ENCODE measurements around the gene RTL1. TPM values are rescaled to one million over a fixed set of nuclear protein-coding genes. Genes with fewer than 3 reads are reported as not detected.

The RTL1 gene
- 0.58 TPM in 1 of 2 replicates, not detected in the other for total RNA-seq (2014; rRNA removed; shearing (Covaris generic))

DNA sequence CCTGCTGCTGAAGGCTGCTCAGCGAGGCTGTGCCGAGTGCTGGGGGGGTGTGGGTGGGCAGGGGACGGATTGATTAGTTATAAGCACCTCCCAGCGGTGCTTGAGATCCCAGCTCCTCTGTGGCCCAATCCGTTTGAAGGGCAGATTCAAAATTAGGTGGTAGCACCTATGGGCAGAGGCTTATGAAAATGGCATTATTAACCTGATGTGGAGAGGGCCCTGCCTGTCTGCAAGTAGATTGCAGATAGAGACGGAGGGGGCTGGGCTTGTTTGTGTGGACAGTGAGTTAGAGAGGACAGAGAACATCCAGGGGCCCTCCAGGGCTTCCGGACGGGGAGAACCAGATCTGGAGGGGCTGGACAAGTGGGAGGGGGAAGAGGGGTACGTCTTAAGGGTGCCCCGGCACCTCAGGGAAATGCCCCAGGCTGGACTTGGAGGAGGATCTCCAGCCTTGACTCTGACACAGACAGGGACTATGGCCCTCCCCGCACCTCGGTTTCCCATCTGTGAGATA, at the start of gene RTL1:
Gene RTL1, minus strand, starts transcription at position 51 of the 514 bp plus-strand sequence. CDS start 18,934 bp downstream, outside the sequence.
- DNase-seq (ENCODE audit: low spot score) = peak; percentile 2

DNA sequence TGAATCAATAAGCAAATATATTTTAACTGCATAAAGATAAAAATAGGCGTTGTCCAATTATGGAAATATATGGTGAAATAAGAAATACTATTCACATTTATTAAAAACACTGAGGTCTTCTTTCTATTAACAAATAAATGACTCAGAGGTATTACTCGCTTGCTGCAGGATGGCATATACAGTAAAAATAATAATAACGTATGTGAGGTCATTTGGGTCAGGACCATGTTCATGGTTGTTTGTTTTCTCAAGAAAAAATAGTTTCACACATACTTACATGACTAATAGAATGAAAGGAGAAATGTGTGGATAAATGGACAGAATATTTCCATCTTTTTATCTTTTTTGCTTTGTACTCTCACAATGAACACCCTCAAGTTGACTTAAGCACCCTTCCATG, 46.5 kb upstream of the RTL1 start:
- no peak for DNase-seq (ENCODE audit: low spot score)

DNA sequence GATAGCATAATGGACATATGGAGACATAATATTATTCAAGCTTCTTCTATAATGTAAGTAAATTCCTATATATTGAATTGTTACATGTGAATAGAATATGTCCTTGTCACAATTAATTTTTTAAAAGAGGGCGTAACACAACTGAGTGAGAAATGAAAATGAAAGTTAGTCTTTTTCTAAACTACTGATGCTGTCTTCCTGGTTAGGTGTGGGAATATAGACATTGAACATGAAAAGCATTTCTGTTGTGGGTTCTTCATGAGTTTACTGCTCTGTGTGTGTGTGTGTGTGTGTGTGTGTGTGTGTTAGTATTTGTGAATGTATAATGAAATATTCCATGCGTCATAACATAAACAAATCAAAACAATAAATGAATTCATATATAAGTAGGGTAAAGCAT, 40.5 kb upstream of the RTL1 start:
- DNase-seq (ENCODE audit: low spot score) = no peak

DNA sequence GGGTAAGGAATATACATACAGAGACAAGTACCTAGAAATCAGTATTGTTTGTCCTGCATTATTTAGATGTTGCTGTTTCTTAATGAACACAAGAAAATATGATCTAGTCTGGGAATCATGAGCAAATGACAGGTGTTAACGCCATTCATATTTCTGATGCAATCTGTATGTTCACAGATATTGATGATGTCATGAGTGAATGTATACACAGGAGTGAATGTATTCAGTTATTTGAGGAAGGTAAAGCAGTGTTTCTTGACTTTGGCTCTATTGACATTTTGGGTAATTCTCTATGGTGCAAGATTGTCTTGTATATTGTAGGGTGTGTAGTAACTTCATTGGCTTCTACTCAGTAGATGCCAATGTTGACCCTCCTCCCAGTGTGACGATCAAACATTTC, 26.7 kb upstream of the RTL1 start:
- DNase-seq (ENCODE audit: low spot score) = no peak

DNA sequence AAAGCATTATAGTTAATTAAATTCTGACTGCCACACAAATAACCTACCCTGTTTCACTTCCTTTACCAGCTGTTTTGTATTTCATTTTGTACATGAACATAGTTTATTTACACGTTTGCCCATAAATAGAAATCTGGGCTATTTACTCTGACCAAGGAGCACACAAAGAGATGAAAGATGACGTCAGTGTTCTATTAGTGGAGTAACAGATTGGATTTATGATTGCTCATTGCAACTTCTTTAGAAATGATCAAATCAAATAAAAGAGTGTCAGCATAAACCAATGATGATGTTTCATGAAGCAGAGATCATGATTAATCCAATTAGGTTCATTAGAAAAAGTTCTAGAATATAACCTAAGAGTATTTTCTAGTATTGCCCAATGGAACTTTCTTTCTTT, 12.0 kb upstream of the RTL1 start:
- DNase-seq (ENCODE audit: low spot score) = no peak

DNA sequence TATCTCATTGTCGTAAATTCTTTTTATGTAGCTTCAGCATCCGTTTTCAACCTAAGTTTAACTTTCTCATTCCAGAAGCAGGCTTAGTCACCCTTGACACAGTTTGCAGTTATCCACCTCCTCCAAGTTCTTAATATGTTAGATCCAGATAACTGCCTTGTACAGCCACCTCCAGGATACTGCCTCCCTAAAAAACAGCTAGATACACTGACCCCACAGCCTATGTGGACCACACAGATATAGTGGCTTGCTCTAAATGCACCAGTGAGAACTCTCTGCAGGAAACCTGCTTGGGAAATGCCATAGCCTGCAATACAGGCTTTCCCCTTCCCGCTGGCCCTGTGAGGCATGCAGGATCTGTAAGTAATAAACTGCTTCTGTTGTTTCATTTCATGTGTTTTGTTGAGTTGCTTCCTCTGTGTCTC, 11.1 kb upstream of the RTL1 start:
- DNase-seq (ENCODE audit: low spot score) = no peak

DNA sequence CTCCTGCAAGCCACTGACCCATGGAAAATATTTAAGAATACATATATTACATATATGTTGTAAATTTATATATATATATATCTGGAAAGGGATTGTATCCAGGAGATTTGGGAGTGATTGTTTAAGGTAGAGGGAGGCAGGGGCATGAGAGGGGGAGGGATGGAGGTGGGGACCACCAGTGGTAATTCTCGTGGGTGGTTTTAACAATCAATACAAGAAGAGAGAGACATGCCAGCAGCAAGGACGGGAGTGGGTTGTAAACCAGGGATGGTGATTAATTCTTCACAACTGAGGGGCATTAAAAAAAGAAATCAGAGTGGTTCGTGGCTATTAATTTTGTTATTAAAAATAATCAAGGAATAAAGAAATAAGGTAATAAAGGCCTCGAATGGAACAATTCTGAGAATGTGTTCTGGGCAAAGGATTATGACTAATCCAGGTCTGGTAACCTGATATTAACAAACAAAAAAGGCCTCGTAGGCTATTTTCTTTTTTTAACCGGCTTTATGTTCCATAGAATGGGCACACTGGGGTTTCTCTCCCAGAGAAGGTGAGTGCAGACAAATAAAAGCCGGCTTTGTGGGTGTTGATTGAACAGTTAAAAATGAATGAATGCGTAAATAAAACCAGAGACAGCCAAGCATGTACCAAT, 8.3 kb upstream of the RTL1 start:
- no peak for DNase-seq (ENCODE audit: low spot score)

DNA sequence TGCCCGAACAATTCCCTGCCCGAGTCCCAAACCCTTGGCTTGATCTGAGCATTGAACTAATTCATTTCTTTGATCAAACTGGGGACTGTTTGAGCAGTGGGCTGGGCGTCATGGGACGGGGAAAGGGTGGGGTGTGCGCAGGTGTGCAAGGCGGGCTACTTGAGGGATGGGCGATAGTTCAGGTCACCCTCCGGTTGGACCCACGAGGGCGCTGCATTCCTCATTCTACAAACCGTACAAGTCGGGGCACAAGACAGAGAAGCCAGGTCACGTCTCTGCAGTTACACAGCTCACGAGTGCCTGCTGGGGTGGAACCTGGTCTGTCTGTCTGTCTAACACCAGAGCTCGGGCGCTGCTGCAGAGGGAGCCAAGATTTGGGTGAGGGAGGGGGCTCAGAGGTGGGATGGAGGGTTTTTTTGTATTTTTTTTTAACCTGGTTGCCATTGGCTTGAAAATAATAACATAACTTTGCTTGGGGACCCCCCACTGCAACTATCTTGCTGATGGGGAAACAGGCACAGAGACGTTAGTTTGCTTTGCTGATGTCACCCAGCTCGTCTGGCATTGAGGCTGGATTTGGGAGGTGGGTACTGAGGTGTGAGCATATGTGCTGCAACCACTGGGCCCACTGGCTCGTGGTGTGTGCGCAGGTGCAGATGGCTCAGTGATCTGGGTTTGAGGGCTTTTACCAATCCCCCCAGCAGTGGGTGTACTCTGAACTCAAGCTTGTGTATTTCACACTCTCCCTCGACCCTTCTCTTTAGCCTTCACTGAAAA, 7.6 kb upstream of the RTL1 start:
- DNase-seq (ENCODE audit: low spot score) = no peak

DNA sequence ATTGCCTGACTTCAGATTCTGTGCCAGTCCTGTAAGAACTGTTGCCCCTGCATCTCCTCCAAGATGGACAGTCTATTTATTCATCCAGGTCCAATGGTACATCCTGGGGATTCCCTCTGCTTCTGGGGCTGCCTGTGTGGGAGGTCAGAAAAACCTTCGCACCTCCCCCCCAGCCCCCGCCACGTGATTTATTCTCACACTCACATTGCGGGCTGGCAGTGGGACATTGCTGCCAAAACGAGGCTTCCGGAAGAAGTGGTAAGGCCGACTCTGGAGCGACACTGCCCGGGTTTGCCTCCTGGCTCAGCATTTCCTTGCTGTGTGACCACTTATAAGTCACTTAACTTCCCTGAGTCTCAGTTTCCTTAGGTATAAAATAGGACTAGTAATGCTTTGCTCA, 5.9 kb upstream of the RTL1 start:
- no peak for DNase-seq (ENCODE audit: low spot score)

DNA sequence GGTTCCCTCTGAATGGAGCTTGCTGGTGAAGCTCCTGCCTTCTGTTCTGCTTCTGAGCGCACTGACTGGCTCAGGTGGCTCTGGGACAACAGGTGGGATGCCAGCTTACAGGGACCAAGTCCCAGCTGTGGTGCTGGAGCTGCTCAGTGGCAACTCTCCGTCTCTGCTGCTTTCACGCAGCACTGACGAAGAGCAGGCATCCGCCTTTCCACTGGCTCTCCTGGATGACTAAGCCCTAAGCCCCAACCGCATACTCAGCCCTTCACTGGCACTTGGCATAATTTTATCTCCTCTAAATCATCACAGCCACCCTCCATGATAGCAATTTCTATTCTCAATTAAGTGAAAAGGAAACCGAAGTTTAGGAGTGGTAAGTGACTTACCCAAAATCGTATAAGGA, 3.7 kb upstream of the RTL1 start:
- no peak for DNase-seq (ENCODE audit: low spot score)

DNA sequence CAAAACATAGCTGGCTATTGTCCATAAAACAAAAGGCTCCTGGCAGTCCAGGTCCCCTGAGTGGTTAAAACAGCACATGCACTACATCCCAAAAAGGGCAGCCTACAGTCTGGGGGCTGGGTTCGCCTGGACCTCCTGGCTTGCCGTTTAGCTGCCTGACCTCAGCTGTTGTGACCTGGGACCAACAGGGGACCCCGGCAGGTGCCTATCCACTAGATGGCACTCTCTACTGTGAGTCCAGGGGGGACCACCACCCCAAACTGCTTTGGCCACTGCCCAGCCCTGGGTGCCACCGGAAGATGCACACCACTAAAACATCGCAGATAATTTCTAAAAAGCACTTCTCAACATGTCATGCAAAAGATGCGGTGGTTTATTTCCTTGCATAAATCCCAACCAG, 2.9 kb upstream of the RTL1 start:
- no peak for DNase-seq (ENCODE audit: low spot score)

DNA sequence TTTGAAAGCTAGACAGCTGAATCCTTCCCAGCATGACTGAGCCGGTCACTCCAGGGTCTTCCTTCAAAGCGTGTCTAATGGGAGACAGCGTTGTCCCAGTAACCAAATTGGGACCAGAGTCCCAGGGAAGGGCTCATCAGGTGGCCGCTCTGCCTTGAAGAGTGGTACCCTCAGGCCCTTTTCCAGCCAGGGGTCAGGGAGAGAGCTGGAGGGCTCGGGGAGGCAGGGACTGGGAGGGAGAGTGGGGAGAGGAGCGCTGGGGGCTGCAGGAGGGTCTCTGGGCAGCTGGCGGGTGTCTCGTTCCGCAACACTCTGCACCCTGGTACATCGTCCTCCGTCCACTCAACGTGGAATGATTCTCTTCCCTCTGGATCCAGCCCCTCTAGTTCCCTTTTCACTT, 1.6 kb upstream of the RTL1 start:
- DNase-seq (ENCODE audit: low spot score) = no peak

DNA sequence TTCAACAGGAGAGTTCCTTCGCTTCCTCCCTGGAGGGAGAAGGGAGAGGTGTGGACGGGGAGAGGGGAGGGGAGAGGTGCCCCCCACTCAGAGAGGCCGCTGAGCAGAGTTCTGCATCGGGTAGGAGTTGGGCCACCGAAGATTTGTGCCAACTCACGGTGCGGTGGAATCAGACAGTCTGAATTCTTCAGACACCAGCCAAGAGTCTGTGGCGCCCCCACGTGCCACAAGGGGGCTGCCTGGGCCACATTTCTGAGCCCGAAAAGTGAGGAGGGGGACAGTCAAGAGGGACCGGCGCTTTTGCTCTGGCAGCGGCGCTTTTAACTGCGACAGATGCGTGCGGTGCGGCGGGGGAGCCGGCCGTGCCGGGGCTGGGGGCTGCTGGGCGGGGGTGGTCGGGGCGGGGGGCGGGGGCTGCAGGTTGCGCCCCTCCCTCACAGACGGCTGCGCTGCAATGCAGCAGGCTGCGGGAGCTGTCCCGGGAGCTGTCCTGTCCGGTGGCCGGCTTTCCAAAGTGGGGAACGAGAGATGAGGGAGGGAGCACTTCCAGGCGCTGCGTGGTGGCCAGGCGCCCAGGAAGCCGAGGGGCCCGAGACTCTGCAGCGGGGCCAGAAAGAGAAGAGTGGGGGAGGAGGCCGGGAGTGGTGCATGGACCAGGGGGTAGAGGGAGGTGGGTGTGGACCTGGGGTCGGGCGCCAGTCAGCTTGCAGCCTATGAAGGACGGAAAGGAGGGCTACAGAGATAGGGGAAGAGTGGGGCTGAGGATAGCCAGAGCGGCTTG, 975 bp upstream of the RTL1 start:
- DNase-seq (ENCODE audit: low spot score) = no peak

DNA sequence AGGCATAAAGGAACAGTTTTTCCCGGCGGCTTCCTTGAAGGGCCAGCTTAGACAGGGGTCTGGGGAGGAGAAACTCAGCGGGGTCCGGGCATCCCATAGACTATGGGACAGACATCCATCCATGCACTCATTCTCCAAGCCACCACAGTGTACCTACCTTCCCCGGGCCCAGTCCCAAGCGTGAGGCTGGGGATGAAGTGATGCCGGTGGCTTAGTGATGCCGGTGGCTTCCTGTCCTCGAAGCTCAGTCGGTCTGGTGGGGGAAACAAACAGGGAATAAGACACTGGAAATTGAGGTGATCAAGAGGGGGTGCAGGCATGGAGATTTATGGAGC, 421 bp downstream of the RTL1 start:
- DNase-seq (ENCODE audit: low spot score) = no peak

DNA sequence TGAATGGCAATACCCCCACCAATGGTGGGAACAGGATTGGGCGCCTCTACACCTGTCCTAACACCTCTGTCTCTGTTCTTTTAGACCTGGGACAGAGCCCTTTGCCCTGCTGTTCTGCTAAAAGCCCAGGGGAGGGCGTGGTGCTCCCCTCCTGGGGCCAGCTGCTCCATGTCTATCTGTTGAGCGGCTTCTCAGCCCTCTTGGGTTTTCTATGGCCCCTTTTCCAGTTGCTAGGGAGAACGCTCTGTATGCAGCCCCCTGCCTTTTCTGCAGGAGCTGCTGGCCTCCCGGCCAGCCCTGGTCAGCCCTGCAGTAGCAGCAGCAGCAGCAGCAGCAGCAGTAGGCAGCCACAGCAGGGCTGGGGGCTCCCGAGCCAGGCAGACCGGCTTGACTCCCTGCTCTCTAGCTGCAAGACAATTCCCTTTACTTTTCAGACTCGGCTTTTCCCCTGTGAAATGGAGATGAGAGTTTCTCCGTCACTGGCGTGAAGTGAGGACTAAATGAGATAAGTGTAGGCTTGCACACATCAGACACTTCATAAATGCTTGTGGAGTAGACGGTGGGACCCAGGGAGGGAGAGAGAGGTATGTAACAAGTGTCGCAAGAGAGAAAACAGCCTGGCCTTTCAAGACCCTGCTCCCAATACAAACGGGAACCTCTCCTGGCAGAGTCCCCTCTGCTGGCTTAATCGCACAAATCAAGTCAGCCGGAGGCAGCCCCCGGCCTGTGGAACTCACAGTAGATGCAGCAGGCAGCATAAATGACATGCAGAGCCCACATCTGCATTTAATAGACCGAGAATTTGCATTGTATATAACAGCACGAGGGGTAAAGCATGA, 1.0 kb downstream of the RTL1 start:
- DNase-seq (ENCODE audit: low spot score) = no peak

DNA sequence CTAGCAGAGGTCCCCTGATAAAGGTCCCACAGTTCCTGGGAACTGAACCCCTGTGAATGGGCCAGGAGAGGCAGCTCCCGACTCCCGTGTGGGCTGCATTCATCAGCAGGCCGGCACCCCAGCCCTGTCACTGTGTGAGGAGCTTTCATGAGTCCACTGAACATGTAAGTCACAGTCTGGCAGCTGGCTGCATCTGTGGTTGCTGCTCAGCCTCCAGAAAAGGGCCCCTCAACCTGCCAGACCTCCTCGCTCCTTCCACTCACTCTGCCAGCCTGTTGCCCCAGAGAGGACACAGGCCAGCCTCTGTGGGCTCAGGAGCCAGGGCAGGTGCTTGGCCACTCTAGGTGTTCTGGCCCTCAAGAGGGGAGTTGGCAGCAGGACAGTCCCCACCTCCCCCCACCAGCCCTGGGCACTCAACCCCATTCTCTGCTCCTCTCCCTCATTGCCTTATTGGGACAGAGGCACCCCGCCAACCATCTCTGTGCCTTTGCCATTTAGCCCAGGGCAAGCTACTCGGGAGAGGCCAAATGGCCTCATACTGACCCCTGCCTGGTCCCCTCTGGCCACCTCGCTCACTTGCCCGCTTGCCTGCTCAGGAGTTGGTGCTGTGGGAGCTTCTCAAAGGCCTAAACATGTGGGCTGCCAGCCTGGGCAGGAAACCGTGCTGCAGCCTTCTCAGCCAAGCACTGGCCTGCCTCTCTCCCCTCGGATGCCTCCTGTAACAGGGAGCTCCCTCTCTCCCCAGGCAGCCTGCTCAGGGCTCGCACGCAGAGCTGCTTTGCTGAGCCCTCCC, 1.9 kb downstream of the RTL1 start:
- no peak for DNase-seq (ENCODE audit: low spot score)

DNA sequence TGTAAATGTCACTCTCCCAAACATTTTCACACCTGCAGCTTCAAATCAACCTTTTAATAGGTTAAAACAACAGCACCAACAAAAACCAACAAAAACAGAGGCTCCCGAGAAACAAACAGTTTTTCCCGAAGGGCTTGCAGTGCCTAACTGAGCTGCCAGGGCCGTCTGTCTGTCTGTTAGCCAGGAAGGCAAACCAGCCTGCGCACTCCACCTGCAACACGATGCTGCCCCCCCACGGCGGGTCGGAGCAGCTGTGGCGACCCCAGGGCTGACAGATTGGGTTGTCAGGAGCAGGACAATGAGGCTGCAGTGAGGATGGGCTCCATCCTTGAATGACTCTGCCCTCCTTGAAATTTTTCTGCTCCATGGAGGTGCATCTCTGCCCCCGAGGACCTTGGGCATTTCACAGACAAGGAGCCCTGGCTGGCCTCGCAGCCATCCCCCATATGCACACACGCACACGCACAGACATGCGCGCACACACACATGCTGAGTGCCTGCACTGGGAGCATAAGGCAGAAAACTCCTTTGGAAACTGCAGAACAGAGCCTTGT, 2.6 kb downstream of the RTL1 start:
- DNase-seq (ENCODE audit: low spot score) = peak; percentile 44

DNA sequence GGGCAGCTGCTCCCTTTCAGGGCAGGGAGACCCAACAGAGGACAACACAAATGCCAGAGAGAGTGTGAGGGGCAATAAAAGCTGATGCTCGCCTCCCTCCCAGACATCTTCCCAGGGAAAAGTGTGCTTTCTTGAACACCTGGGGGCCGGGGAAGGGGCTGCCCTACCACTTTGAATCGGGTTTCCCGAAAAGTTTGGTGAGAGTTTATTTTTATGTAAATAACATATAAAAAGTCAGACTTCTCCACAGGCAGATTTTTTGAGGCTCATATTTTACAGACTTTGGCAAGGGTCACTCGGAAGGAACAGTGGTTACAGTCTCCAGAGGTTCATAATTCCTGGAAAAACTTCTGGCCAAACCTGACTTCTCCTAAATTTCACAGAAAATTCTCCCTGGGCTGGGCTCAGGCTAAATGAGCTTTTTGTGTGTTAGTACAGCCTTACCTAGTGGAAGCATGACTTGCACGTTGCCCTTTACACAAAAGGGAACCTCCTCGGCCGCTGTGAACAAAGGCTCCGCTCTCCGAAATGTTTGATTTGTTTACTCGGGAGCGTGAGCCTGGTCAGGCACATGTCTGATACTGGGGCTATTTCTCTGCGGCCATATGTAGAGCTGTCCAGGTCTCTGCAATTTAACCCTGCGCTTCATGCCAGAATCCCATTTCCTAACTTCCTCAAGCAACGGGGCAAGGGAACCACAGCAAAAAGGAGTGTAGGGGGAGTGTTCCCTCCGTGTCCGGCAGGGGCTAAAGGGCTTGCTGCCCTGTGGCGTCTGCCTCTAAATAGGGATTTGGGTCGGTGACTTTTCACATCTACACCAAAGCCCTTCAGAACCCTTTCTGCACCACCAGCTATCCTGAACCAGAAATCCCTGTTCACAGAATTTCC, 3.4 kb downstream of the RTL1 start:
- DNase-seq (ENCODE audit: low spot score) = no peak

Measured in H4 (cell line).